Tibial nerve (tissue), 3 donors: ENCODE data around the gene LRRC26.

ENCODE experiments used
- CTCF ChIP-seq, 5 experiments: fragments of 200-600 bp in 3 of 5; fragments of 450-650 bp in 2 of 5; sonication (generic) in 3 of 5; IDR thresholded peaks; one replicate each; pipeline ENCODE4 v1.5.1; 2016 to 2019; ENCODE audit warnings: antibody characterized with exemption in 5 of 5, mild to moderate bottlenecking in 3 of 5, moderate library complexity in 2 of 5
- POLR2A ChIP-seq, 2 donors: fragments of 450-650 bp; IDR thresholded peaks; one replicate each; pipeline ENCODE4 v1.6.1; 2017; ENCODE audit warnings: antibody characterized with exemption in 2 of 2, mild to moderate bottlenecking in 2 of 2, moderate library complexity in 2 of 2

GRCh38 chr9:137136881-137137607 is 32.8 kb downstream of the LRRC26 start:
- TF ChIP-seq CTCF (IDR thresholded peaks at IDR 0.05) (no peak), POLR2A (IDR thresholded peaks at IDR 0.05) (no peak)
